Ectodermal cell (in vitro differentiated cells): ENCODE results near the gene SMOC2.

ENCODE experiments used
- H3K27ac ChIP-seq: 2 replicates; pipeline ENCODE4 v1.7.0; 2013; ENCODE audit warnings: mild to moderate bottlenecking, low read depth, low read length; ENCODE audit not compliant: insufficient read depth, poor library complexity, severe bottlenecking
- H3K27me3 ChIP-seq: 2 replicates; pipeline ENCODE4 v1.7.0; 2013; ENCODE audit warnings: mild to moderate bottlenecking, low read length; ENCODE audit not compliant: insufficient read depth, control insufficient read depth, poor library complexity, severe bottlenecking
- H3K36me3 ChIP-seq: one replicate; pipeline ENCODE4 v1.7.0; 2013; ENCODE audit warnings: low read length; ENCODE audit not compliant: control insufficient read depth, insufficient read depth
- H3K4me1 ChIP-seq: one replicate; pipeline ENCODE4 v1.7.0; 2013; ENCODE audit warnings: low read length; ENCODE audit not compliant: control insufficient read depth, insufficient read depth
- H3K4me3 ChIP-seq: 2 replicates; pipeline ENCODE4 v1.7.0; 2013; ENCODE audit warnings: low read depth, low read length, control low read depth; ENCODE audit not compliant: insufficient read depth
- H3K9me3 ChIP-seq: 2 replicates; pipeline ENCODE4 v1.7.0; 2013; ENCODE audit warnings: mild to moderate bottlenecking, low read length, moderate library complexity; ENCODE audit not compliant: control insufficient read depth
- WGBS, 2 experiments: methylation state at CpG; one replicate each; pipeline ENCODE4 v1.1.7; 2013; ENCODE audit warnings: missing lambda C conversion rate in 2 of 2; 5-methylcytosine and 5-hydroxymethylcytosine counted together

SMOC2 gene

DNA sequence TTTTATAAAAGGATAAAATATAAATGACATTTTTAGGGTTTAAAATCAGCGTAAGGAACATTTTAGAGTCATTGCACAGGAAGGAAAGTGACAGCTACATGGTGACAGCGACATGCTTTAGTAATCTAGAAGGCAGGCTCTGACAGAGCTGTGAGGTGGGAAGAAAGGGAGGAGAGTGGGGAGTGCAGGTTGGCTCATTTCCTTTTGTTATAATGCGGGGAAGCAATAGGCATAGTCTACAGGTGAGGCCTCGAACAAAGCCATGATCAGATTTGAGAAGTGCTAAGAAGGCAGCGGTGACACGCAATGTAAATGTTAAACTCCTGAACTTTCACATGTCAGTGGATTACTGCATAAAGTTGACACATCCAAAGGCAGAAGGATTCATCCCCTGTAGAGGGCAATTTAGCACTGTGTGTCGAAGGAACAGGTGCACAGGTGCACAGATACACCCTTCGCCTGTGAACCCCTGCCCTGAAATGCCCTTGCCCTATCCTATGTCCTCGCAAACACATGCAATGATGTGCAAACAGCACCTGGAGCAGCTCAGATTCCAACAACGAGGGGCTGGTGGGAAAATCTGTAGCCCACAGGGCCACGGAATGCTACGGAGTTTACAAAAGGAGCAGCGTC is 32.4 kb upstream of the SMOC2 start:
- H3K27me3 ChIP-seq: no peaks in the 10 kb centered on the region
- no peaks in the 10 kb centered on the region for H3K9me3 ChIP-seq
- no peaks in the 10 kb centered on the region for H3K4me1 ChIP-seq
- no peaks in the 10 kb centered on the region for H3K36me3 ChIP-seq
- WGBS, 2 experiments: 94 to 95% methylated on average over 13 of the region's 13 CpGs
- H3K4me3 ChIP-seq: no peak overlapping the region
- H3K27ac ChIP-seq: no peak overlapping the region

DNA sequence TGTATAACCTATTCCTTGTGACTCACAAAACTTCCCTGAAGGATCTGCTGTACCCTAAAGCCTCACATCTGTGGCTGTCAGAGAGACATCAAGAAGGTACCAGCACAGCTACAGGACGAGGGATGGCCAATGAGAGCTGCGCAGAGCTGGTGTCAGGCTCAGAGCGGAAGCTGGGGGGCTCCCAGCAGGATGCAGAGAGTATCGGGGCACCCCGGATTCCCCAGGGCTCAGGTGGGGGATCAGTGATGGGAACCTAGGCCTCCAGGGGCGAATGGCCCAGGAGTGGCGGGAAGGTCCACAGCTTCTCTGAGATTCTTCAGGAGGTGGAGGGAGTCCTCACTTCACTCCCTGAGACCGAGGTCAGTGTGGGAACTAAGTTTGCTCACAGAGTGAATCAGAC is 30.9 kb upstream of the SMOC2 start:
- H3K9me3 ChIP-seq: no peaks in the 10 kb centered on the region
- no peaks in the 10 kb centered on the region for H3K4me1 ChIP-seq
- 93 to 95% methylated on average over 8 of the region's 8 CpGs for WGBS, 2 experiments
- H3K36me3 ChIP-seq: no peaks in the 10 kb centered on the region
- no peak overlapping the region for H3K4me3 ChIP-seq
- H3K27me3 ChIP-seq: no peaks in the 10 kb centered on the region
- H3K27ac ChIP-seq: no peak overlapping the region

DNA sequence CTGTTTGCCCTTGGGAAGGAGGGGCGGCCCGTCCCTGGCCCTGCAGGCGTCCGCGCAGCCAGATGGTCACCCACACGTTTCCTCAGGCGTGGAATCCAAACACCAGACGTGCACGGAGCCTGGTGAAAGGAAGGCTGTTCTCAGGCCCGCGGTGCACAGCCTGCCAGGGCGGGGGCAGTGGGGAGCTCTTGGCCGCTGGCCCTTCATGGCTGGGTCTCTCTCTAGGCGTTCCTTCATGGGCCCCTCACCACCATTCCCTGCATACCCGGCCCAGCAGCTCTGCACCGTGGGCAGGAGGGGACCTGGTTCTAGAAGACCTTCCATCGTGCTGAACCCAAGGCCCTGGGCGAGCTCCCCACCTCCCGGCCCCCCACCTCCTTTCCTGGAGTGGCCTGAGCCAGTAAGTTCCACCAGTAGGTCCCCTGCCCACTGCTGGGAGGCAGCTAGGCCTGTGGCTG is 30.4 kb upstream of the SMOC2 start:
- no peak overlapping the region for H3K27ac ChIP-seq
- 91 to 93% methylated on average over 19 of the region's 19 CpGs for WGBS, 2 experiments
- H3K9me3 ChIP-seq: no peaks in the 10 kb centered on the region
- no peaks in the 10 kb centered on the region for H3K36me3 ChIP-seq
- no peaks in the 10 kb centered on the region for H3K27me3 ChIP-seq
- no peaks in the 10 kb centered on the region for H3K4me1 ChIP-seq
- no peak overlapping the region for H3K4me3 ChIP-seq

DNA sequence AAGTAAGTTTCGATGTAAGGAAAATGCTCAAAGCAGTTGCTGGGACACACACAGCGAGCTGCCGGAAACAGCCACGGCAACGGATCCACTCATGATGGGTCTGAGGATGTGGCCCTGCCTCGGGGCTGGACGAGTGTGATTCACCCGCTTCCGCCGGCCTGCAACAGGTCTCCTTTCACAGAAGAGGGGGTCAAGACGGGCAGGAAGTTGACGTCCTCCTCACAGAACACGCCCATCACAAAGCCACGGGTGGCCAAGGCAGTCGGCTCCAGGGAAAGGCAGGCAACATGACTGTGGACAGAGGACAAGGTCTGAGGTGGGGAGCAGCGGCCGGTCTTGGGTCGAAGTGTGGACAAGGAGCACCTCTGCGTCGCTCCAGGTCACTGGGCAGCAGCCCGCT is 29.9 kb upstream of the SMOC2 start:
- Histone ChIP-seq H3K27me3 (no peaks in the 10 kb centered on the region), H3K4me1 (no peaks in the 10 kb centered on the region), H3K4me3 (no peak overlapping the region), H3K36me3 (no peaks in the 10 kb centered on the region), H3K27ac (no peak overlapping the region), H3K9me3 (no peaks in the 10 kb centered on the region)
- WGBS, 2 experiments: 93 to 94% methylated on average over 21 of the region's 21 CpGs

DNA sequence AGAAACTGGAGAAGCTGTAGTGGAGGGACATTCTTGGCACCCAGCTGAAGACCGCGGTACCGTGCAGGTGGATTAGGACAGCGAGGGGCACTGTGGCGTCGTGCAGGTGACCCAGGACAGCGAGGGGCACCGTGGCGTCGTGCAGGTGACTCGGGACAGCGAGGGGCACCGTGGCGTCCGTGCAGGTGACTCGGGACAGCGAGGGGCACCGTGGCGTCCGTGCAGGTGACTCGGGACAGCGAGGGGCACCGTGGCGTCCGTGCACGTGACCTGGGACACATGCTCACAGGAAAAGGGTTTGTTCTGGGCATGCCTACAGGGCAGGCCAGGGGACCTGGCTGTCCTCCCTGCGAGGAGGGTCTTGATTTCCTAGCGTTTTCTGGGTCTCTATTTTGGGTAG is 29.2 kb upstream of the SMOC2 start:
- H3K4me1 ChIP-seq: no peaks in the 10 kb centered on the region
- no peak overlapping the region for H3K27ac ChIP-seq
- H3K36me3 ChIP-seq: no peaks in the 10 kb centered on the region
- H3K27me3 ChIP-seq: no peaks in the 10 kb centered on the region
- H3K4me3 ChIP-seq: no peak overlapping the region
- H3K9me3 ChIP-seq: no peaks in the 10 kb centered on the region
- WGBS, 2 experiments: 95 to 96% methylated on average over 28 of the region's 28 CpGs

DNA sequence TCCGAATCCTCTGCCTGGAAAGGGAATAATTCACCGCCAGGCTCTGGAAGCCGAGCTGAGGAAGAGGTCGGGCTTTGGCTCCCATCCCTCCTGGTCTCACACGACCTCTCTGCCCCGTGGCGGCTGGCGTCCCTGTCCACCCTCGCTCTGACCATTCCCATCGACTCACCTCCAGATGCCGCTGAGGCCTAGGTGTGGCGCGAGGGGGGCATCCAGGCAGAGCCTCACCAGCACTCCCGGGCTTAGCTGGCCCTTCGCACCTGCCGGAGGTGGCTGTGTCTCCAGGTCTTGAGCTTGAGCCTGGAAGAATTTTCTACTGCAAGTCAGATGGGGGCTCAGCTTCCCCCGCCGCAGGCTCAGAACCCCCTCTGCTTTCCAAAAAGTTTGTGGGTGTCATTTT is 28.5 kb upstream of the SMOC2 start:
- no peaks in the 10 kb centered on the region for H3K4me1 ChIP-seq
- H3K4me3 ChIP-seq: no peak overlapping the region
- H3K9me3 ChIP-seq: no peaks in the 10 kb centered on the region
- no peaks in the 10 kb centered on the region for H3K36me3 ChIP-seq
- no peaks in the 10 kb centered on the region for H3K27me3 ChIP-seq
- 95% methylated on average over 18 of the region's 18 CpGs for WGBS, 2 experiments
- H3K27ac ChIP-seq: no peak overlapping the region

DNA sequence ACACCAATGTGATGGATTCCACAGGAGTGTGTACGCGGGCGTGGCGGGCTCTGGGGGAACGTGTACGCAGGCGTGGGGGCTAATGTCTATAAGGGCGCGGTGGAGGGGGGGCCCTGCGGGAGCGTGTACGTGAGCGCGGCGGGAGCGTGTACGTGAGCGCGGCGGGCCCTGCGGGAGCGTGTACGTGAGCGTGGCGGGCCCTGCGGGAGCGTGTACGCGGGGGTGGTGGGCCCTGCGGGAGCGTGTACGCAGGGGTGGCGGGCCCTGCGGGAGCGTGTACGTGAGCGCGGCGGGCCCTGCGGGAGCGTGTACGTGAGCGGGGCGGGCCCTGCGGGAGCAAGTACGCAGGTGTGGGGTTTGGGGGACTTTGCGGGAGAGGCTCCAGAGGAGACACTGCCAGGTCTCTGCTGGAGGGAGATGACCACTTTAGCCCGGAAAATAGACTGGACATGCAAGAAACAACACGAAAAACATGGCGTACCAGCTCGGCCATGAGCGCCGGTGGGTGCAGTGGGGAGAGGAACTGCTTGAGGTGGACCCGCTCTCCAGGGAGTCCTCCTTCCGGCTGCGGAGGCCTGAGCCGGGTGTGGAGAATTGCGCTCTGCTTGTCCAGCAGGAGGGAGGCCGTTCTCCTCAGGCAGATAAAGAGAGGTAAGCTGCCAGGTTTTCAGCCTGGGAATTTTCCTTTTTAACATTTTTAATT is 27.8 kb upstream of the SMOC2 start:
- 96 to 97% methylated on average over 59 of the region's 59 CpGs for WGBS, 2 experiments
- Histone ChIP-seq H3K27ac (no peak overlapping the region), H3K36me3 (no peaks in the 10 kb centered on the region)

DNA sequence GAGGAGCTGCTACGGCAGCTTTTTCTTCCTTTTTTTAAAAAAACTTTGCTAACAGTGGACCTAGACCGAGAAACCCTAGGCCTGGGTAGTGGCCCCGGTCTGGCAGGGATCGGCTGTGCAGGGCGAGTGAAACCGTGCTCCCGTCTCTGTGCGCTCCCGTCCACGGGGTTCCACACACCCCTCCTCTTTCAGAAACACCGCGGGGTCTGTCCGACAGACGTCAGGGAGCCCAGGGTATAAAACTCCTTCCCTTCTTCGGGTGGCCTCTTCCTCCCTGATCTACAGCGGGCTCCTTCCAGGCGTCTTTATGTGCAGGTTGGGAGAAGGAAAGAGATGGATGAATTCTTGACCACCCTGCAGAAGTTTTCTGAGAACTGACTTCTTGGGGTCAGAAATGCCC is 27.1 kb upstream of the SMOC2 start:
- Histone ChIP-seq H3K27me3 (no peaks in the 10 kb centered on the region), H3K9me3 (no peaks in the 10 kb centered on the region), H3K27ac (no peak overlapping the region), H3K4me1 (no peaks in the 10 kb centered on the region), H3K4me3 (no peak overlapping the region), H3K36me3 (no peaks in the 10 kb centered on the region)
- 90 to 93% methylated on average over 16 to 17 of the region's 17 CpGs for WGBS, 2 experiments

More for the DNA sequence above, 27.8 kb upstream of the SMOC2 start:
- no peaks in the 10 kb centered on the region for H3K9me3 ChIP-seq
- no peaks in the 10 kb centered on the region for H3K4me1 ChIP-seq
- H3K27me3 ChIP-seq: no peaks in the 10 kb centered on the region
- H3K4me3 ChIP-seq: no peak overlapping the region

DNA sequence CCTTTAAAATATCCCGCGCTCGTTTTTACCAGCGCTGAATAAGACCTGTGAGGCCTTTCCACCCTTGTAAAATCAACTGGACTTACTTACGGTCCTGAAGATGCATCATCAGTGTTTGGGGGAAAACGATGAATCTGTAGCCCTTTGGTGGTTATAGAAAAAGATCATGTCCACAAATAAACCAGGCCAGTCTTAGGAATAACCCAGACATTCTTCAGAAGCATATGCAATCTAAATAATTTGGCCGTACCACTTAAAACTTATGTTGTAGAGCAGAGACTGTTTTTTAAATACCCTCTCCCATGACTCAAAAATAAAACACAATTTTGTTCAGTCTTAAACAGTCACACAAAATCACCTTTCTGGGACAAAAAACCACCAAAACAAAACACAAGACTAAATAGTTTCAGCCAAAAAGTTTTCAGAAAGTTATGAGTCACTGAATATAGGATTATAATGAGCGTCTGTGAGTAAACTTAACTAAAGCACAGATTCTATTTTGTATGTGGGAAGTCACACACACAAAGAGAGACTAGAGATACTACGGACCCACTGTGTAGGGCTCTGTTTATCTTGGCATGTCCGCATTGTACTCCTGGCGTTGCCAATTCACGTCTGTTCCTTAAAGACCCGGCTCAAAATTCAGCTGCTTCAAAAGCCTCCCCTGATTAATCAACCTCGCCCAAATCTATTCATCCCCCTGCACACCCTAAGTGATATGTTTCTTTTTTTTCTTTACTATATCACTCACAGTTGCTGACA is 26.5 kb upstream of the SMOC2 start:
- Histone ChIP-seq H3K27ac (no peak overlapping the region), H3K36me3 (no peaks in the 10 kb centered on the region), H3K4me3 (no peak overlapping the region), H3K4me1 (no peaks in the 10 kb centered on the region), H3K9me3 (no peaks in the 10 kb centered on the region), H3K27me3 (no peaks in the 10 kb centered on the region)
- 92 to 94% methylated on average over 14 of the region's 14 CpGs for WGBS, 2 experiments
